GM21381 (cell line): ENCODE data around the gene DISP2.

ENCODE experiments used
- ATAC-seq: cut with Tn5 transposase; IDR thresholded peaks from one replicate; pipeline ENCODE4 v1.9.1; 2021; ENCODE audit warnings: mild to moderate bottlenecking, moderate library complexity; ENCODE audit not compliant: unreplicated experiment

The DISP2 gene

GRCh38 chr15:40325188-40325587, 32.8 kb upstream of the DISP2 start:
- ATAC-seq = no peak

- ATAC-seq = no peak
These were observed 32.3 kb upstream of the DISP2 start for GRCh38 chr15:40325700-40326099.

GRCh38 chr15:40327457-40327856, 30.6 kb upstream of the DISP2 start:
- ATAC-seq = no peak

GRCh38 chr15:40328176-40328575, 29.8 kb upstream of the DISP2 start:
- ATAC-seq = no peak

GRCh38 chr15:40328751-40329150, 29.3 kb upstream of the DISP2 start:
- no peak for ATAC-seq

- no peak for ATAC-seq
These were observed 28.2 kb upstream of the DISP2 start for GRCh38 chr15:40329804-40330203.

GRCh38 chr15:40330368-40330836, 27.6 kb upstream of the DISP2 start:
- no peak for ATAC-seq

GRCh38 chr15:40331026-40331425, 27.0 kb upstream of the DISP2 start:
- ATAC-seq = no peak

GRCh38 chr15:40331637-40332036, 26.4 kb upstream of the DISP2 start:
- no peak for ATAC-seq

- no peak for ATAC-seq
These were observed 25.8 kb upstream of the DISP2 start for GRCh38 chr15:40332113-40332781.

GRCh38 chr15:40333922-40334492, 24.0 kb upstream of the DISP2 start:
- ATAC-seq = no peak

GRCh38 chr15:40334541-40334940, 23.5 kb upstream of the DISP2 start:
- ATAC-seq = no peak

GRCh38 chr15:40334941-40335795, 22.9 kb upstream of the DISP2 start:
- no peak for ATAC-seq

- no peak for ATAC-seq
These were observed 21.9 kb upstream of the DISP2 start for GRCh38 chr15:40335938-40336743.

- no peak for ATAC-seq
These were observed 21.3 kb upstream of the DISP2 start for GRCh38 chr15:40336744-40337122.

GRCh38 chr15:40337597-40337996, 20.4 kb upstream of the DISP2 start:
- no peak for ATAC-seq

GRCh38 chr15:40338041-40338657, 19.9 kb upstream of the DISP2 start:
- ATAC-seq = peak; percentile 55

- no peak for ATAC-seq
These were observed 18.9 kb upstream of the DISP2 start for GRCh38 chr15:40338921-40339620.

GRCh38 chr15:40339621-40339945, 18.4 kb upstream of the DISP2 start:
- ATAC-seq = no peak

GRCh38 chr15:40340038-40340739, 17.8 kb upstream of the DISP2 start:
- ATAC-seq = no peak
